Smooth muscle cell (in vitro differentiated cells): Measurements from ENCODE around the gene TMEM174. TPM values are rescaled to one million over a fixed set of nuclear protein-coding genes. Genes with fewer than 3 reads are reported as not detected.

Experiments used
- DNase-seq: peaks from one replicate; lab custom pipeline; 2025; ENCODE audit not compliant: unreplicated experiment; lab: John Stamatoyannopoulos, UW
- H2AFZ ChIP-seq: fragments of 200-600 bp; sonication (generic); 2 replicates; pipeline ENCODE4 v1.6.0; 2016; ENCODE audit warnings: antibody characterized with exemption, low read depth, mild to moderate bottlenecking
- H3F3A ChIP-seq: fragments of 200-600 bp; sonication (generic); 2 replicates; pipeline ENCODE4 v1.6.0; 2017; ENCODE audit warnings: antibody characterized with exemption, low read depth
- H3K27ac ChIP-seq: fragments of 200-600 bp; sonication (generic); 2 replicates; pipeline ENCODE4 v1.5.1; 2016; ENCODE audit warnings: low read depth, mild to moderate bottlenecking
- H3K27me3 ChIP-seq: fragments of 200-600 bp; sonication (generic); 2 replicates; pipeline ENCODE4 v1.6.1; 2016; ENCODE audit warnings: low read depth, mild to moderate bottlenecking
- H3K36me3 ChIP-seq: fragments of 200-600 bp; sonication (generic); 2 replicates; pipeline ENCODE4 v1.5.1; 2016; ENCODE audit warnings: low read depth
- H3K4me1 ChIP-seq: fragments of 200-600 bp; sonication (generic); 2 replicates; pipeline ENCODE4 v1.5.1; 2016; ENCODE audit warnings: low read depth
- H3K4me2 ChIP-seq: fragments of 200-600 bp; sonication (generic); 2 replicates; pipeline ENCODE4 v1.6.0; 2016; ENCODE audit warnings: mild to moderate bottlenecking
- H3K4me3 ChIP-seq: fragments of 200-600 bp; sonication (generic); 2 replicates; pipeline ENCODE4 v1.5.1; 2016; ENCODE audit warnings: mild to moderate bottlenecking
- H3K79me2 ChIP-seq: fragments of 200-600 bp; sonication (generic); 2 replicates; pipeline ENCODE4 v1.6.0; 2016; ENCODE audit warnings: low read depth, mild to moderate bottlenecking
- H3K9ac ChIP-seq: fragments of 200-600 bp; sonication (generic); 2 replicates; pipeline ENCODE4 v1.6.0; 2016; ENCODE audit warnings: low read depth
- H3K9me3 ChIP-seq: fragments of 200-600 bp; sonication (generic); replicated peaks from 2 replicates; pipeline ENCODE4 v1.5.1; 2016; ENCODE audit warnings: low read depth
- H4K20me1 ChIP-seq: fragments of 200-600 bp; sonication (generic); 2 replicates; pipeline ENCODE4 v1.6.0; 2016; ENCODE audit warnings: low read depth
- WGBS: methylation state at CpG from one replicate; pipeline ENCODE4 v1.1.7; 2016; ENCODE audit warnings: low lambda C conversion rate; 5-methylcytosine and 5-hydroxymethylcytosine counted together
- polyA plus RNA-seq: library from polyadenylated mRNA; unstranded; fragments of >200 nt; fragmentation: Nextera tagmentation; extraction: Ambion mirVana; gene quantifications from 2 replicates; pipeline ENCODE4 v1.2.1, GENCODE V29; 2016
- total RNA-seq: library from RNA; depleted of rRNA; stranded (reverse); fragments of >200 nt; gene quantifications from 2 replicates; pipeline ENCODE4 v1.2.3, GENCODE V29; 2014
- TF ChIP-seq, protein P1 (sequence below): fragments of 200-600 bp; sonication (generic); IDR thresholded peaks from 2 replicates; pipeline ENCODE4 v1.5.1; 2017; ENCODE audit warnings: borderline replicate concordance, mild to moderate bottlenecking, antibody characterized with exemption; ENCODE audit not compliant: insufficient read depth, poor library complexity, severe bottlenecking

TMEM174 gene
- total and polyA plus RNA-seq, 2 experiments from 2014 or later, result not detected

DNA sequence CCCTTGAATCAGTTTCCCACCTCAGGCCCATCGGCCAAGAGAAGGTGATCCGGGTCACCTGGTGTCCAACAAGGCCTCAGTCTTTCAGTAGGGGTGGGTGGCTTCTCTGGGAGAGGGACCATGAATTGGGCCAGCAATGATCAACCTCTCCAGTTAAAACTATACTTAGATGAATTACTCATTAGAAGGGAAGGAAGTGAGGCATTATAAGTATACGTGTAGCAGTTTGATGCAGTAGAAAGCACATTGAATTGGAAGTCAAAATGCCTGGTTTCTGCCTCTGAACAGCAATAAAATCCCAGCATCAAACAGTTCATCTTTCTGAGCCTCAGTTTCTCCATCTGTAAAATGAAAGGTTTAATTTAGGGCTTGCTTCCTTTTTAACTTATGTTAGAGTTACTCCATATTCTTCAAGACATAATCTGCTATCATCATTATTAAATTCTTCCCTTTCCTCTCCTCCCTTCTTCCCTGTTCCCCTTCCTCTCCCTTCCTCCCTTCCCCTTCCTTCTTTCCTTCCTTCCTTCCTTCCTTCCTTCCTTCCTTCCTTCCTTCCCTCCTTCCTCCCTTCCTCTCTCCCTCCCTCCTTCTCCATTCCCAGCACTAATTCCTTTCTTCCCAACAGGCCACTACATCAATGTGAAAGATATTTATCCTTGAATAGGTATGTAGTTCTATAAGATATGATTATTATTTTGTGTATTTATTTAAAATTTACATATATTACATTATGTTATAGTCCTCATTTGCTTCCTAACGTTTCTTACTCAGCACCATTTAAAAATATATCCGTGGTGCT, 18.6 kb upstream of the TMEM174 start:
- Histone ChIP-seq H3K27ac (no peak overlapping the region), H3F3A (no peaks in the 10 kb centered on the region), H3K4me2 (no peak overlapping the region), H3K9ac (no peak overlapping the region), H3K9me3 (no peaks in the 10 kb centered on the region), H3K4me3 (no peak overlapping the region), H3K79me2 (no peaks in the 10 kb centered on the region), H3K36me3 (no peaks in the 10 kb centered on the region), H4K20me1 (no peaks in the 10 kb centered on the region), H2AFZ (no peak overlapping the region), H3K4me1 (no peaks in the 10 kb centered on the region), H3K27me3 (no peaks in the 10 kb centered on the region)
- 85% methylated on average over 5 of the region's 5 CpGs for WGBS
- DNase-seq, result no peak
- TF ChIP-seq, protein P1, sequence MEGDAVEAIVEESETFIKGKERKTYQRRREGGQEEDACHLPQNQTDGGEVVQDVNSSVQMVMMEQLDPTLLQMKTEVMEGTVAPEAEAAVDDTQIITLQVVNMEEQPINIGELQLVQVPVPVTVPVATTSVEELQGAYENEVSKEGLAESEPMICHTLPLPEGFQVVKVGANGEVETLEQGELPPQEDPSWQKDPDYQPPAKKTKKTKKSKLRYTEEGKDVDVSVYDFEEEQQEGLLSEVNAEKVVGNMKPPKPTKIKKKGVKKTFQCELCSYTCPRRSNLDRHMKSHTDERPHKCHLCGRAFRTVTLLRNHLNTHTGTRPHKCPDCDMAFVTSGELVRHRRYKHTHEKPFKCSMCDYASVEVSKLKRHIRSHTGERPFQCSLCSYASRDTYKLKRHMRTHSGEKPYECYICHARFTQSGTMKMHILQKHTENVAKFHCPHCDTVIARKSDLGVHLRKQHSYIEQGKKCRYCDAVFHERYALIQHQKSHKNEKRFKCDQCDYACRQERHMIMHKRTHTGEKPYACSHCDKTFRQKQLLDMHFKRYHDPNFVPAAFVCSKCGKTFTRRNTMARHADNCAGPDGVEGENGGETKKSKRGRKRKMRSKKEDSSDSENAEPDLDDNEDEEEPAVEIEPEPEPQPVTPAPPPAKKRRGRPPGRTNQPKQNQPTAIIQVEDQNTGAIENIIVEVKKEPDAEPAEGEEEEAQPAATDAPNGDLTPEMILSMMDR, result no peak

DNA sequence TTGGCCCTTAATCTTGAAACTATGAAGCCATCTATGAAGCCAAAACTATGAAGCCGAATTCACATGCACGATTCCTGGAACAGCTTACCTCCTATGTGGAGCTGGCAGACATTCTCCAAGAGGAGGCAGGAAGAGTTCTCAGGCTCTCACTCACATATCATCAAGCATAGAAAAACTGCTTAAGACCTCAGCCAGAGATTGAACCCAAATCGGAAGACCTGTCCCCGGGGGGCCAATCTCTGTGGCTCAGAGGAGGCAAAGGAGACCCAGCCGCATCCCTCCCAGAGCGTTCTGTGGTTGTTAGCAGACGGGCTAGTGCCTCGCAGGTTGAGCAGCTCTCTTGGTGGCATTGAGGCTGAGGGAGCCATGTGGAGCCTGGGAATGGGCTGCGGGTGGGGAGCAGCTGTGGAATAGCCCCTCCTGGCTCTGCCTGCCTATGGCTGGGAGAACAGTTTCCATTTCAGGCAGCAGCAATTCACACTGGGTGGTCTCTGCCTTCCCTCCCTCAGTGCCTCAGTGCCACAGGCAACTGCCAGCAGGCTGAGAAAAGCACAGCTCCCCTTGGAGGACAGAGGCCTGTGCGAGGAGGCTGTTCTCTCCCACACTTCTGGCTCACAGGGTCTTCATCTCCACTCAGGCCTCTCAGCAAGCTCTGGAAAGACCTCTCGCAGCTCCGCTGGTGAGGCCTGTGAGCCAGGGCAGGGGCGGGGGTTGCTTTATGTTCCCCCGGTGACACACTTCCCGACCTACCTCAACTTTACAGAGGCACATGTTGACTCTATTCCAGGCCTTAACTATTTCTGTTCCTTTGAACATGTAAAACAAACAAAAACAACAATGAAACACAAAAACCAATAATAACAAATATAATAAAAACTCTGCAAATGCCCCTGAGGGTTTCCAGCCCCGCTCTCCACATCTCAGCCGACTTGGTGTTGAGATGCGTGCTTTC, 17.4 kb upstream of the TMEM174 start:
- no peak overlapping the region for H3K9ac ChIP-seq
- H3K27me3 ChIP-seq, result peaks cover 4% of the 10 kb centered on the region
- no peak overlapping the region for H2AFZ ChIP-seq
- H3K36me3 ChIP-seq, result no peaks in the 10 kb centered on the region
- TF ChIP-seq, protein P1, result no peak
- H3K4me3 ChIP-seq, result no peak overlapping the region
- H3F3A ChIP-seq, result no peaks in the 10 kb centered on the region
- no peaks in the 10 kb centered on the region for H4K20me1 ChIP-seq
- no peak for DNase-seq
- H3K27ac ChIP-seq, result no peak overlapping the region
- no peaks in the 10 kb centered on the region for H3K9me3 ChIP-seq
- H3K4me2 ChIP-seq, result no peak overlapping the region
- WGBS, result 79% methylated on average over 18 of the region's 18 CpGs
- H3K4me1 ChIP-seq, result no peaks in the 10 kb centered on the region
- no peaks in the 10 kb centered on the region for H3K79me2 ChIP-seq

DNA sequence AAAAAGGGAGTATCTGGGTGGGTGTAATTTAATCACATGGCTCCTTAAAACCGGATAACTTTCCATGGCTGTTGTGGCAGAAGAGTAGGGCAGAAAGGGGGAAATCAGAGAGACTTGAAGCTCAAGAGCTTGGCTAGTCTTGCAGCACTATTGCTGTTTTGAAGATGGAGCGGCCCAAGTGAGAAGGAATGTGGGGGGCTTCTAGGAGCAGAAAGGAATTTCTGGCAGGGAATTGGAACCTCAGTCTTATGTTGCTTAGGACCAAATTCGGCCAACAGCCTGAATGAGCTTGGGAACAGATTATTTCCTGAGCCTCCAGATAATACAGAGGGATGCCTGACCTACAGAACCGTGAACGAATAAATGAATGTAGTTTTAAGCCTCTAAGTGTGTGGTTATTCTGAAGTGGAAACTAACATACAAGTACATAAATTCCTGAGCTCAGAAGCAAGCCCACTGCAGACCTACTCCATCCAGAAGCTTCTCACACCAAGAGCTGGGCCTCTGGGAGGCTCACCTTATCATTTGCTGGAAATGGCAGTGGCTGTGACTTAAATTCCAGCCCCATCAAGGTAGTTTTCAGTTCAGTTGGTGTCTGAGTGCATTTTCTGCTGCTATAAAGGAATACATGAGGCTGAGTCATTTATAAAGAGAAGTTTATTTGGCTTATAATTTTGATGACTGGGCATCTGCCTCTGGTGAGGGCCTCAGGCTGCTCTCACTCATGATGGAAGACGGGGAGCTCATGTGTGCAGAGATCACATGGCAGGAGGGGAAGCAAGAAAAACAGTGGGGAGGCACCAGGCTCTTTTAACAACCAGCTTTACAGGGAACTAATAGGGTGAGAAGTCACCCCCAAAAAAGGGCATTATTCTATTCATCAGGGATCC, 15.3 kb upstream of the TMEM174 start:
- Histone ChIP-seq H3K9ac (no peak overlapping the region), H3K4me3 (no peak overlapping the region), H4K20me1 (no peaks in the 10 kb centered on the region), H2AFZ (no peak overlapping the region), H3K9me3 (no peaks in the 10 kb centered on the region), H3F3A (no peaks in the 10 kb centered on the region), H3K27ac (no peak overlapping the region), H3K27me3 (peaks cover 9% of the 10 kb centered on the region), H3K4me2 (no peak overlapping the region), H3K4me1 (no peaks in the 10 kb centered on the region), H3K36me3 (no peaks in the 10 kb centered on the region), H3K79me2 (no peaks in the 10 kb centered on the region)
- whole genome bisulfite sequencing, result 81% methylated on average over 6 of the region's 6 CpGs
- no peak for DNase-seq
- TF ChIP-seq, protein P1, result no peak
